IMR-90 (cell line): ENCODE data around the gene ZNF467. TPM values are rescaled to one million over a fixed set of nuclear protein-coding genes. Genes with fewer than 3 reads are reported as not detected.

Experiments used
- ATAC-seq: fragments of 200-7000 bp; cut with Tn5 transposase; 2 replicates; pipeline ENCODE4 v1.9.1; 2020; ENCODE audit warnings: low read depth, mild to moderate bottlenecking, moderate library complexity
- BruUV-seq: library from RNA; stranded (reverse); fragments of 400-500 nt; replicated peaks from 2 replicates; lab custom pipeline; 2021; lab: Mats Ljungman, UMichigan
- CTCF ChIA-PET: fragments of 300-600 bp; formaldehyde crosslinking; extraction: SDS; loops from one replicate; lab custom pipeline; 2021; ENCODE audit warnings: antibody characterized with exemption; lab: Yijun Ruan, JAX
- POLR2A ChIA-PET: fragments of 300-600 bp; sonication (Branson Sonifier 250); formaldehyde crosslinking; loops from one replicate; lab custom pipeline; 2022; ENCODE audit warnings: antibody characterized with exemption; ENCODE audit not compliant: unreplicated experiment; lab: Charles Lee
- DNase-seq: peaks from one replicate; pipeline ENCODE4 v3.0.0; 2013
- H2AFZ ChIP-seq: replicated peaks from 2 replicates; pipeline ENCODE3; 2013; ENCODE audit warnings: low read length, mild to moderate bottlenecking; ENCODE audit not compliant: poor library complexity
- H2AK5ac ChIP-seq: 2 replicates; pipeline ENCODE4 v1.6.1; 2013; ENCODE audit warnings: low read depth, low read length, inconsistent platforms
- H2AK9ac ChIP-seq: replicated peaks from 2 replicates; pipeline ENCODE3; 2013; ENCODE audit warnings: mild to moderate bottlenecking, low read depth, low read length, moderate library complexity; ENCODE audit not compliant: poor library complexity
- H2BK120ac ChIP-seq: 2 replicates; pipeline ENCODE4 v1.6.1; 2013; ENCODE audit warnings: low read depth, low read length, inconsistent platforms
- H2BK15ac ChIP-seq: 3 replicates; pipeline ENCODE4 v1.6.1; 2013; ENCODE audit warnings: low read depth, low read length, inconsistent platforms
- H2BK20ac ChIP-seq: 2 replicates; pipeline ENCODE4 v1.6.1; 2013; ENCODE audit warnings: low read depth, mild to moderate bottlenecking, inconsistent platforms, low read length, moderate library complexity
- H2BK5ac ChIP-seq: 2 replicates; pipeline ENCODE4 v1.6.1; 2013; ENCODE audit warnings: mild to moderate bottlenecking, low read depth, low read length, inconsistent platforms; ENCODE audit not compliant: poor library complexity, severe bottlenecking
- H3K14ac ChIP-seq: replicated peaks from 2 replicates; pipeline ENCODE4 v1.6.1; 2013; ENCODE audit warnings: low read depth, low read length, inconsistent platforms
- H3K18ac ChIP-seq: 2 replicates; pipeline ENCODE4 v1.6.1; 2013; ENCODE audit warnings: low read depth, low read length, control low read depth
- H3K23ac ChIP-seq: 2 replicates; pipeline ENCODE4 v1.6.1; 2013; ENCODE audit warnings: low read depth, low read length, inconsistent platforms
- H3K27ac ChIP-seq: 2 replicates; pipeline ENCODE4 v1.5.1; 2013; ENCODE audit warnings: mild to moderate bottlenecking, control low read depth, low read length; ENCODE audit not compliant: insufficient read depth
- H3K27me3 ChIP-seq: 2 replicates; pipeline ENCODE4 v1.6.1; 2013; ENCODE audit warnings: low read length; ENCODE audit not compliant: control insufficient read depth, insufficient read depth
- H3K36me3 ChIP-seq: 2 replicates; pipeline ENCODE4 v1.6.1; 2013; ENCODE audit warnings: low read length, mixed read lengths; ENCODE audit not compliant: control insufficient read depth, insufficient read depth
- H3K4ac ChIP-seq: 2 replicates; pipeline ENCODE4 v1.6.1; 2013; ENCODE audit warnings: low read depth, low read length, inconsistent platforms
- H3K4me1 ChIP-seq: 2 replicates; pipeline ENCODE4 v1.6.1; 2013; ENCODE audit warnings: low read length, mixed read lengths; ENCODE audit not compliant: control insufficient read depth, insufficient read depth
- H3K4me2 ChIP-seq: 2 replicates; pipeline ENCODE4 v1.6.1; 2013; ENCODE audit warnings: low read depth, mild to moderate bottlenecking, control low read depth, low read length, moderate library complexity
- H3K4me3 ChIP-seq: 2 replicates; pipeline ENCODE4 v1.5.1; 2013; ENCODE audit warnings: low read depth, mild to moderate bottlenecking, control low read depth, low read length, moderate library complexity; ENCODE audit not compliant: insufficient read depth
- H3K56ac ChIP-seq: 2 replicates; pipeline ENCODE4 v1.6.1; 2013; ENCODE audit warnings: low read length, inconsistent platforms; ENCODE audit not compliant: insufficient read depth; ENCODE audit errors: extremely low read depth
- H3K79me1 ChIP-seq, 2 experiments: 2 replicates each; pipeline ENCODE4 v1.6.1; 2013; ENCODE audit warnings: low read length in 2 of 2, inconsistent platforms in 1 of 2, low read depth in 1 of 2
- H3K9ac ChIP-seq: 2 replicates; pipeline ENCODE4 v1.6.1; 2013; ENCODE audit warnings: low read depth, low read length, control low read depth
- H3K9me1 ChIP-seq: 2 replicates; pipeline ENCODE4 v1.6.1; 2013; ENCODE audit warnings: low read length, inconsistent platforms; ENCODE audit not compliant: insufficient read depth
- H3K9me3 ChIP-seq: 2 replicates; pipeline ENCODE4 v1.6.1; 2013; ENCODE audit warnings: low read length; ENCODE audit not compliant: control insufficient read depth, insufficient read depth
- H4K20me1 ChIP-seq: 2 replicates; pipeline ENCODE4 v1.6.1; 2013; ENCODE audit warnings: low read length, inconsistent platforms; ENCODE audit not compliant: insufficient read depth
- H4K5ac ChIP-seq: 2 replicates; pipeline ENCODE4 v1.6.1; 2013; ENCODE audit warnings: mild to moderate bottlenecking, low read depth, low read length, control low read depth
- H4K8ac ChIP-seq, 2 experiments: 2 replicates each; pipeline ENCODE4 v1.6.1; 2013; ENCODE audit warnings: low read depth in 2 of 2, low read length in 2 of 2, control low read depth in 1 of 2, inconsistent platforms in 1 of 2
- H4K91ac ChIP-seq: 2 replicates; pipeline ENCODE4 v1.6.1; 2013; ENCODE audit warnings: low read depth, low read length, inconsistent platforms; ENCODE audit not compliant: insufficient read depth
- SMC3 ChIP-seq: fragments of 150-350 bp; IDR thresholded peaks from 2 replicates; pipeline ENCODE4 v1.6.1; 2016; ENCODE audit warnings: low read depth, mild to moderate bottlenecking, antibody characterized with exemption, low read length, moderate library complexity
- WGBS, 2 experiments: methylation state at CpG; one replicate each; pipeline versions ENCODE4 v1.1.5 to v1.1.7; 2013; ENCODE audit warnings: missing lambda C conversion rate in 2 of 2; ENCODE audit not compliant: insufficient read length in 1 of 2; ENCODE audit errors: extremely low coverage in 2 of 2; 5-methylcytosine and 5-hydroxymethylcytosine counted together
- dilution Hi-C: fragments of 300-500 bp; cut with HindIII; formaldehyde crosslinking; loops from one replicate; pipeline ENCODE4 v1.14.3; 2018; ENCODE audit warnings: low sequenced_read_pairs; ENCODE audit not compliant: unreplicated experiment
- in situ Hi-C: fragments of 300-500 bp; cut with MboI; formaldehyde crosslinking; loops from 3 replicates; pipeline ENCODE4 v1.14.3; 2019; ENCODE audit warnings: low sequenced_read_pairs, inconsistent platforms, mixed read lengths
- intact Hi-C: fragments of 100-400 bp; cut with micrococcal nuclease; formaldehyde crosslinking; loops from 2 replicates; pipeline ENCODE4 v1.10.0; 2022
- polyA plus RNA-seq, 3 experiments: library from polyadenylated mRNA; depleted of rRNA; stranded (reverse); fragments of >200 nt; gene quantifications; 2 replicates each; pipeline ENCODE4 v1.2.3, GENCODE V29; 2012; ENCODE audit warnings: low replicate concordance in 1 of 3
- total RNA-seq: library from RNA; depleted of rRNA; stranded (reverse); fragments of >200 nt; gene quantifications from 2 replicates; pipeline ENCODE4 v1.2.3, GENCODE V29; 2012

The ZNF467 gene
- total and polyA plus RNA-seq, 2 of the 4 experiments (the other 2 are of a cell fraction), result 0.67 TPM; not detected in 1

- no peak overlapping the region for H3K18ac ChIP-seq
- H2AK5ac ChIP-seq, result no peak overlapping the region
- H3K4me3 ChIP-seq, result no peak overlapping the region
- ATAC-seq (no peak), DNase-seq (no peak)
- H2AFZ ChIP-seq, result no peak overlapping the region
- in situ Hi-C loops, result no loop called here
- no peak overlapping the region for H2BK15ac ChIP-seq
- H2AK9ac ChIP-seq, result no peak overlapping the region
- WGBS, 2 experiments, result no CpG with 5 or more reads among the region's 5 CpGs
- dilution Hi-C loops, result no loop called here
- no peaks in the 10 kb centered on the region for H3K79me1 ChIP-seq
- no peaks in the 10 kb centered on the region for H4K20me1 ChIP-seq
- no peak overlapping the region for H3K14ac ChIP-seq
- H2BK20ac ChIP-seq, result no peak overlapping the region
- POLR2A ChIA-PET, result no interaction called here
- H3K9me1 ChIP-seq, result no peaks in the 10 kb centered on the region
- no peak overlapping the region for H2BK5ac ChIP-seq
- H4K8ac ChIP-seq, result no peak overlapping the region
- no peak overlapping the region for H3K4ac ChIP-seq
- H3K56ac ChIP-seq, result no peak overlapping the region
- BruUV-seq, result no TSS peak
- H2BK120ac ChIP-seq, result no peak overlapping the region
- no peak overlapping the region for H4K5ac ChIP-seq
- intact Hi-C loops, result no loop called here
- H3K9me3 ChIP-seq, result no peaks in the 10 kb centered on the region
- H3K4me2 ChIP-seq, result no peak overlapping the region
- H3K23ac ChIP-seq, result no peak overlapping the region
- CTCF ChIA-PET, result no interaction called here
- H3K27ac ChIP-seq, result no peak overlapping the region
- H3K4me1 ChIP-seq, result no peaks in the 10 kb centered on the region
- H3K36me3 ChIP-seq, result no peaks in the 10 kb centered on the region
- no peak overlapping the region for H4K91ac ChIP-seq
- peaks cover 26% of the 10 kb centered on the region; the same call in 1 of the 2 replicates for H3K27me3 ChIP-seq
- TF ChIP-seq SMC3, result no peak
- no peak overlapping the region for H3K9ac ChIP-seq
Measured at GRCh38 chr7:149784251-149784608, 10.8 kb upstream of the ZNF467 start.
